K562 (cell line): ENCODE results near the gene ATP1A2. TPM values are rescaled to one million over a fixed set of nuclear protein-coding genes. Genes with fewer than 3 reads are reported as not detected.

Experiments used
- ATAC-seq: fragments of 200-7000 bp; cut with Tn5 transposase; 3 replicates; pipeline ENCODE4 v1.9.1; 2020; ENCODE audit warnings: moderate library complexity
- BruUV-seq: library from RNA; stranded (reverse); fragments of 400-500 nt; replicated peaks from 2 replicates; lab custom pipeline; 2021; lab: Mats Ljungman, UMichigan
- CTCF ChIA-PET: fragments of 300-600 bp; formaldehyde crosslinking; extraction: SDS; loops from one replicate; lab custom pipeline; 2021; ENCODE audit warnings: low intra/inter-chr PET ratio; lab: Yijun Ruan, JAX
- POLR2A ChIA-PET: fragments of 300-600, 350-650 bp; sonication (Branson Sonifier 250); formaldehyde crosslinking; extraction: SDS; loops from one replicate; lab custom pipeline; 2021; ENCODE audit warnings: antibody characterized with exemption, inconsistent platforms; lab: Yijun Ruan, JAX
- DNase-seq, 4 experiments: peaks; one replicate each; pipeline versions ENCODE4 v3.0.0 to v3.0.0-alpha.2; 2011 to 2018; ENCODE audit warnings: low spot score in 3 of 4, mixed read lengths in 3 of 4; ENCODE audit errors: extremely low read depth in 1 of 4
- FAIRE-seq: peaks from 2 replicates; lab custom pipeline; 2011; peaks lifted over from hg19 to GRCh38; lab: Jason Lieb, UNC
- H2AFZ ChIP-seq: 2 replicates; pipeline ENCODE4 v1.6.0; 2011; ENCODE audit warnings: low read depth, low read length, control low read depth, inconsistent platforms
- H3K27ac ChIP-seq: fragments of 200-600 bp; 3 replicates; pipeline ENCODE4 v1.8.0; 2011; ENCODE audit warnings: low read depth, mild to moderate bottlenecking, control low read depth, inconsistent platforms, low read length, moderate library complexity, mixed read lengths; ENCODE audit errors: extremely low read depth
- H3K27me3 ChIP-seq, 2 experiments: fragments of 300-600 bp in 1 of 2; 2 replicates in 1 of 2; 3 replicates in 1 of 2; pipeline versions ENCODE4 v1.6.0 to v1.8.0; 2011; ENCODE audit warnings: inconsistent platforms in 2 of 2, low read length in 2 of 2, mild to moderate bottlenecking in 1 of 2, mixed read lengths in 1 of 2, moderate library complexity in 1 of 2; ENCODE audit not compliant: control insufficient read depth in 2 of 2, insufficient read depth in 2 of 2
- H3K36me3 ChIP-seq: fragments of 300-600 bp; 3 replicates; pipeline ENCODE4 v1.8.0; 2011; ENCODE audit warnings: mild to moderate bottlenecking, low read length, inconsistent platforms; ENCODE audit not compliant: control insufficient read depth, insufficient read depth
- H3K4me1 ChIP-seq, 2 experiments: fragments of 200-600 bp in 1 of 2; replicated peaks in 1 of 2; 2 replicates in 1 of 2; 3 replicates in 1 of 2; pipeline versions ENCODE4 v1.5.1 to v1.8.0; 2011; ENCODE audit warnings: inconsistent platforms in 2 of 2, low read length in 2 of 2, mild to moderate bottlenecking in 1 of 2, mixed read lengths in 1 of 2, moderate library complexity in 1 of 2; ENCODE audit not compliant: control insufficient read depth in 2 of 2, insufficient read depth in 2 of 2
- H3K4me2 ChIP-seq: 2 replicates; pipeline ENCODE4 v1.6.1; 2011; ENCODE audit warnings: low read length, control low read depth, inconsistent platforms, mixed read lengths; ENCODE audit not compliant: insufficient read depth
- H3K4me3 ChIP-seq: fragments of 200-600 bp; sonication (generic), shearing (Covaris generic); 2 replicates; pipeline ENCODE4 v1.5.1; 2016; ENCODE audit warnings: control low read depth, inconsistent platforms
- H3K79me2 ChIP-seq: fragments of 200-600 bp; 3 replicates; pipeline ENCODE4 v1.8.0; 2011; ENCODE audit warnings: low read length, inconsistent platforms; ENCODE audit not compliant: control insufficient read depth, insufficient read depth
- H3K9ac ChIP-seq, 2 experiments: 2 replicates each; pipeline versions ENCODE4 v1.6.0 to v1.6.1; 2011; ENCODE audit warnings: low read depth in 2 of 2, low read length in 2 of 2, control low read depth in 1 of 2, inconsistent platforms in 1 of 2, mild to moderate bottlenecking in 1 of 2, mixed read lengths in 1 of 2; ENCODE audit not compliant: insufficient read depth in 1 of 2
- H3K9me1 ChIP-seq: one replicate; pipeline ENCODE4 v1.6.0; 2011; ENCODE audit warnings: inconsistent platforms, mild to moderate bottlenecking, low read length, moderate library complexity; ENCODE audit not compliant: control insufficient read depth, insufficient read depth
- H3K9me3 ChIP-seq: replicated peaks from 2 replicates; pipeline ENCODE4 v1.5.1; 2011; ENCODE audit warnings: low read depth, low read length, inconsistent platforms; ENCODE audit not compliant: control insufficient read depth, insufficient read depth
- H4K20me1 ChIP-seq: replicated peaks from 2 replicates; pipeline ENCODE4 v1.6.1; 2011; ENCODE audit warnings: low read length, inconsistent platforms, mixed read lengths; ENCODE audit not compliant: control insufficient read depth, insufficient read depth
- ARID2 ChIP-seq: fragments of 450-650 bp; IDR thresholded peaks from 2 replicates; pipeline ENCODE4 v1.6.1; 2017; ENCODE audit warnings: antibody characterized with exemption, mild to moderate bottlenecking
- FIP1L1 ChIP-seq: fragments of 200-400 bp; formaldehyde crosslinking; IDR thresholded peaks from 2 replicates; pipeline ENCODE4 v1.6.1; 2018; ENCODE audit warnings: mild to moderate bottlenecking, low read depth, low read length; ENCODE audit not compliant: poor library complexity, severe bottlenecking
- KDM1A ChIP-seq, 2 experiments: fragments of 450-650 bp; IDR thresholded peaks; 2 replicates each; pipeline ENCODE4 v1.6.1; 2016; ENCODE audit warnings: mild to moderate bottlenecking in 2 of 2
- PHF21A ChIP-seq: fragments of 450-650 bp; IDR thresholded peaks from 2 replicates; pipeline ENCODE4 v1.6.1; 2017; ENCODE audit warnings: low read depth, borderline replicate concordance
- POLR2AphosphoS5 ChIP-seq: IDR thresholded peaks from 2 replicates; pipeline ENCODE4 v1.6.1; 2011; ENCODE audit warnings: mild to moderate bottlenecking, low read depth, low read length, moderate library complexity; ENCODE audit not compliant: control insufficient read depth, insufficient read depth
- PYGO2 ChIP-seq: fragments of 450-650 bp; IDR thresholded peaks from 2 replicates; pipeline ENCODE4 v1.6.1; 2016; ENCODE audit warnings: mild to moderate bottlenecking, missing genetic modification characterization, moderate library complexity, missing compliant biosample characterization
- TGIF2 ChIP-seq: sonication (generic); formaldehyde crosslinking; IDR thresholded peaks from 2 replicates; pipeline ENCODE4 v1.8.1; 2022; ENCODE audit warnings: mild to moderate bottlenecking, missing genetic modification reagents, moderate library complexity
- ZC3H8 ChIP-seq: fragments of 450-650 bp; IDR thresholded peaks from 2 replicates; pipeline ENCODE4 v1.6.1; 2017
- ZNF507 ChIP-seq: conservative IDR thresholded peaks from 2 replicates; pipeline ENCODE4 v1.6.1; 2017; ENCODE audit warnings: missing genetic modification characterization, missing compliant biosample characterization
- ZNF766 ChIP-seq: fragments of 200-800 bp; sonication (Bioruptor generic); conservative IDR thresholded peaks from 2 replicates; pipeline ENCODE4 v1.6.1; 2016; ENCODE audit warnings: missing genetic modification characterization, missing compliant biosample characterization
- WGBS: fragments of 100-300 bp; shearing (Covaris generic); methylation state at CpG from one replicate; pipeline ENCODE4 v1.1.6; 2016; ENCODE audit warnings: low coverage, mixed read lengths; ENCODE audit not compliant: insufficient coverage; ENCODE audit errors: missing lambda C conversion rate; 5-methylcytosine and 5-hydroxymethylcytosine counted together
- in situ Hi-C: fragments of 300-500 bp; cut with MboI; formaldehyde crosslinking; loops from 4 replicates; pipeline ENCODE4 v1.15.0; 2018; ENCODE audit warnings: inconsistent platforms, mixed read lengths
- intact Hi-C: fragments of 100-400 bp; cut with micrococcal nuclease; formaldehyde crosslinking; loops from 2 replicates; pipeline ENCODE4 v1.14.2; 2022
- polyA plus RNA-seq, 8 experiments: library from polyadenylated mRNA; depleted of rRNA in 4 of 8; stranded (reverse) in 5 of 8; unstranded in 3 of 8; fragments of >200 nt; fragmentation: Nextera tagmentation in 2 of 8; fragmentation: Illumina TruSeq in 1 of 8; extraction: Ambion mirVana in 2 of 8; extraction: Trizol in 1 of 8; gene quantifications; 2 replicates each; pipeline versions ENCODE4 v1.2.1 to v1.2.3, GENCODE V29; 2011 to 2014; ENCODE audit warnings: inconsistent platforms in 1 of 8, missing spikeins in 1 of 8
- total RNA-seq, 7 experiments: library from RNA; depleted of rRNA in 6 of 7; stranded (reverse); fragments of >200 nt in 6 of 7; fragmentation: Illumina TruSeq in 2 of 7; extraction: Trizol in 2 of 7; gene quantifications; 2 replicates each; pipeline versions ENCODE4 v1.2.1 to v1.2.3, GENCODE V29; 2011 to 2021; ENCODE audit warnings: low replicate concordance in 1 of 7
- TF ChIP-seq, protein P1 (sequence below): fragments of 450-650 bp; IDR thresholded peaks from 2 replicates; pipeline ENCODE4 v1.6.1; 2016; ENCODE audit warnings: low read depth, mild to moderate bottlenecking, moderate library complexity
- TF ChIP-seq, protein P2 (sequence below), 3 experiments: fragments of 200-800 bp in 1 of 3; fragments of 250-450 bp in 1 of 3; fragments of 450-650 bp in 1 of 3; sonication (Bioruptor Pico) in 1 of 3; sonication (Bioruptor generic) in 1 of 3; formaldehyde crosslinking in 1 of 3; IDR thresholded peaks; 2 replicates each; pipeline versions ENCODE4 v1.6.1 to v1.8.0; 2016 to 2022; ENCODE audit warnings: mild to moderate bottlenecking in 2 of 3, missing genetic modification characterization in 2 of 3, missing compliant biosample characterization in 1 of 3, moderate library complexity in 1 of 3
- TF ChIP-seq, protein P3 (sequence below): fragments of 450-650 bp; formaldehyde crosslinking; conservative IDR thresholded peaks from 2 replicates; pipeline ENCODE4 v1.4.0; 2022; ENCODE audit warnings: mild to moderate bottlenecking, missing genetic modification characterization
- TF ChIP-seq, protein P4 (sequence below): sonication (generic); formaldehyde crosslinking; IDR thresholded peaks from 2 replicates; pipeline ENCODE4 v1.8.0; 2022; ENCODE audit warnings: missing genetic modification reagents, mild to moderate bottlenecking, moderate library complexity, borderline replicate concordance

Gene ATP1A2
- total and polyA plus RNA-seq, 9 of the 15 experiments (the other 6 are each of a cell fraction or from before 2014, with no cell fraction given), result 0.04 to 0.11 (median 0.09) TPM; not detected in 6

DNA sequence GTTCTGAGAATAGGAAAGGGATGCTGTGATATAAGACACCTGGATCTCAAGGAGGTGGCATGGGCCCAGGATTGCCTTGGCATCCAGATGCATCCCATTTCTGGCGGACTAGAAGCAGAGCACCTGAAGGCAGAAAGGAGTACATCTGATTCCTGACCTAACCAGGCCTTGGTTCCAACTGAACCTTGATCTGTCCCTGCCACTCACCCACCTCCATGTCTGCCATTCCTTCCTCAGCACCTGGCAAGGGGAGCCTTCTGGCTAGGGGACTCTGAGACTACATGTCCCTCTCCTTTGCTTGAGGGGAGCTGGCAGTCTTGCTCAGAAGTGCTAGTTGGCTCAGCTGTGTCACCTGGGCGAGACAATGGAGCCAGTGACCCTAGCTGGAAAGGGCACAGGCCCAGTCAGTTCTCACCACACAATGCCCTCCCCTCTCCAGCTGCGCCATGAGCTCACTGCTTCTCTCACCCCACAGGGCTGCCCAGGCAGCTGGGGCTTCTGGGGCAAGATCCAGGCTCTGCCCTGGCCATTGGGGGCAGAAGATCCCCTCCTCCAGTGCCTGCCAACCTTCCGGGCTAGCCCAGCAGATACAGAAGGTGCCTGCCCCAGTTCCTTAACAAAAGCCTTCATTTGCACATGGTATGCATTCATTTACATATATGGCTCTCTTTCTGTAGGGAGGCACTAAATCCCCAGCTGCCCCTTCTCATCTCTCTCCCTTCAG lies 20.0 kb upstream of the ATP1A2 start:
- POLR2A ChIA-PET, result interaction anchor here (0.7 to 1.2 kb wide), 3 partner anchors 14 to 563 kb away, joined by 3 read pairs; no protein-coding TSS in a partner anchor
- no peak overlapping the region for H2AFZ ChIP-seq
- intact Hi-C loops, result no loop called here
- FAIRE-seq, result no peak
- H3K4me1 ChIP-seq, result peaks cover 7 to 38% of the 10 kb centered on the region in 2 experiments; a peak in 4 of 5 replicates
- ATAC-seq, result no peak
- no peak overlapping the region for H3K27ac ChIP-seq
- peaks cover 4% of the 10 kb centered on the region; the same call in 1 of the 2 replicates for H4K20me1 ChIP-seq
- BruUV-seq, result no TSS peak
- TF ChIP-seq, protein P1, sequence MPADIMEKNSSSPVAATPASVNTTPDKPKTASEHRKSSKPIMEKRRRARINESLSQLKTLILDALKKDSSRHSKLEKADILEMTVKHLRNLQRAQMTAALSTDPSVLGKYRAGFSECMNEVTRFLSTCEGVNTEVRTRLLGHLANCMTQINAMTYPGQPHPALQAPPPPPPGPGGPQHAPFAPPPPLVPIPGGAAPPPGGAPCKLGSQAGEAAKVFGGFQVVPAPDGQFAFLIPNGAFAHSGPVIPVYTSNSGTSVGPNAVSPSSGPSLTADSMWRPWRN, result no peak
- TF ChIP-seq, protein P2, sequence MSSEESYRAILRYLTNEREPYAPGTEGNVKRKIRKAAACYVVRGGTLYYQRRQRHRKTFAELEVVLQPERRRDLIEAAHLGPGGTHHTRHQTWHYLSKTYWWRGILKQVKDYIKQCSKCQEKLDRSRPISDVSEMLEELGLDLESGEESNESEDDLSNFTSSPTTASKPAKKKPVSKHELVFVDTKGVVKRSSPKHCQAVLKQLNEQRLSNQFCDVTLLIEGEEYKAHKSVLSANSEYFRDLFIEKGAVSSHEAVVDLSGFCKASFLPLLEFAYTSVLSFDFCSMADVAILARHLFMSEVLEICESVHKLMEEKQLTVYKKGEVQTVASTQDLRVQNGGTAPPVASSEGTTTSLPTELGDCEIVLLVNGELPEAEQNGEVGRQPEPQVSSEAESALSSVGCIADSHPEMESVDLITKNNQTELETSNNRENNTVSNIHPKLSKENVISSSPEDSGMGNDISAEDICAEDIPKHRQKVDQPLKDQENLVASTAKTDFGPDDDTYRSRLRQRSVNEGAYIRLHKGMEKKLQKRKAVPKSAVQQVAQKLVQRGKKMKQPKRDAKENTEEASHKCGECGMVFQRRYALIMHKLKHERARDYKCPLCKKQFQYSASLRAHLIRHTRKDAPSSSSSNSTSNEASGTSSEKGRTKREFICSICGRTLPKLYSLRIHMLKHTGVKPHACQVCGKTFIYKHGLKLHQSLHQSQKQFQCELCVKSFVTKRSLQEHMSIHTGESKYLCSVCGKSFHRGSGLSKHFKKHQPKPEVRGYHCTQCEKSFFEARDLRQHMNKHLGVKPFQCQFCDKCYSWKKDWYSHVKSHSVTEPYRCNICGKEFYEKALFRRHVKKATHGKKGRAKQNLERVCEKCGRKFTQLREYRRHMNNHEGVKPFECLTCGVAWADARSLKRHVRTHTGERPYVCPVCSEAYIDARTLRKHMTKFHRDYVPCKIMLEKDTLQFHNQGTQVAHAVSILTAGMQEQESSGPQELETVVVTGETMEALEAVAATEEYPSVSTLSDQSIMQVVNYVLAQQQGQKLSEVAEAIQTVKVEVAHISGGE (CRISPR knock-in tag; IDR thresholded peaks at IDR 0.05), result no peak
- TF ChIP-seq ZNF766, result no peak
- no peak for TF ChIP-seq POLR2AphosphoS5
- TF ChIP-seq PYGO2 (tag), result no peak
- no peak for TF ChIP-seq KDM1A (IDR thresholded peaks at IDR 0.05)
- no peak for TF ChIP-seq ZC3H8
- no peak for TF ChIP-seq TGIF2
- TF ChIP-seq, protein P3, sequence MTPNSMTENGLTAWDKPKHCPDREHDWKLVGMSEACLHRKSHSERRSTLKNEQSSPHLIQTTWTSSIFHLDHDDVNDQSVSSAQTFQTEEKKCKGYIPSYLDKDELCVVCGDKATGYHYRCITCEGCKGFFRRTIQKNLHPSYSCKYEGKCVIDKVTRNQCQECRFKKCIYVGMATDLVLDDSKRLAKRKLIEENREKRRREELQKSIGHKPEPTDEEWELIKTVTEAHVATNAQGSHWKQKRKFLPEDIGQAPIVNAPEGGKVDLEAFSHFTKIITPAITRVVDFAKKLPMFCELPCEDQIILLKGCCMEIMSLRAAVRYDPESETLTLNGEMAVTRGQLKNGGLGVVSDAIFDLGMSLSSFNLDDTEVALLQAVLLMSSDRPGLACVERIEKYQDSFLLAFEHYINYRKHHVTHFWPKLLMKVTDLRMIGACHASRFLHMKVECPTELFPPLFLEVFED (CRISPR knock-in tag), result no peak
- no peak for TF ChIP-seq FIP1L1
- no peak for TF ChIP-seq PHF21A
- TF ChIP-seq, protein P4, sequence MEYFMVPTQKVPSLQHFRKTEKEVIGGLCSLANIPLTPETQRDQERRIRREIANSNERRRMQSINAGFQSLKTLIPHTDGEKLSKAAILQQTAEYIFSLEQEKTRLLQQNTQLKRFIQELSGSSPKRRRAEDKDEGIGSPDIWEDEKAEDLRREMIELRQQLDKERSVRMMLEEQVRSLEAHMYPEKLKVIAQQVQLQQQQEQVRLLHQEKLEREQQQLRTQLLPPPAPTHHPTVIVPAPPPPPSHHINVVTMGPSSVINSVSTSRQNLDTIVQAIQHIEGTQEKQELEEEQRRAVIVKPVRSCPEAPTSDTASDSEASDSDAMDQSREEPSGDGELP (CRISPR knock-in tag), result no peak
- TF ChIP-seq ARID2, result no peak
- no peak for TF ChIP-seq ZNF507
- H3K36me3 ChIP-seq, result no peaks in the 10 kb centered on the region
- CTCF ChIA-PET, result no interaction called here
- no peak overlapping the region for H3K4me2 ChIP-seq
- peak overlapping the region in 1 of 2 experiments; percentile 24; a peak in 2 of 4 replicates for H3K9ac ChIP-seq
- no peak for DNase-seq
- no peaks in the 10 kb centered on the region for H3K9me3 ChIP-seq
- H3K27me3 ChIP-seq, result no peaks in the 10 kb centered on the region
- no peaks in the 10 kb centered on the region for H3K9me1 ChIP-seq
- 69% methylated on average over 4 of the region's 4 CpGs for WGBS
- no peaks in the 10 kb centered on the region for H3K79me2 ChIP-seq
- in situ Hi-C loops, result no loop called here
- no peak overlapping the region for H3K4me3 ChIP-seq
